GM12878 (cell line): Measurements from ENCODE around the gene CRYBA1. TPM values are rescaled to one million over a fixed set of nuclear protein-coding genes. Genes with fewer than 3 reads are reported as not detected.

Experiments
- ATF2 ChIP-seq: IDR thresholded peaks from 2 replicates; pipeline ENCODE4 v1.6.1; 2012; ENCODE audit warnings: low read length, inconsistent platforms
- YBX1 ChIP-seq: fragments of 450-650 bp; IDR thresholded peaks from 2 replicates; pipeline ENCODE4 v1.6.1; 2016; ENCODE audit warnings: antibody characterized with exemption
- polyA plus RNA-seq, 11 experiments: library from polyadenylated mRNA; depleted of rRNA in 4 of 11; unstranded in 6 of 11; stranded (reverse) in 5 of 11; fragments of >200 nt; fragmentation: Nextera tagmentation in 4 of 11; fragmentation: Illumina TruSeq in 1 of 11; extraction: Ambion mirVana in 4 of 11; extraction: Trizol in 1 of 11; gene quantifications; 1 replicate in 1 of 11; 2 replicates in 10 of 11; pipeline versions ENCODE4 v1.2.1 to v1.2.3, GENCODE V29; 2011 to 2016; ENCODE audit warnings: inconsistent platforms in 2 of 11, missing spikeins in 2 of 11, low read depth in 1 of 11
- total RNA-seq, 4 experiments: library from RNA; depleted of rRNA in 3 of 4; stranded (reverse); fragments of >200 nt in 3 of 4; fragmentation: Illumina TruSeq in 1 of 4; extraction: Trizol in 1 of 4; gene quantifications; 2 replicates each; pipeline versions ENCODE4 v1.2.1 to v1.2.3, GENCODE V29; 2013 to 2021
- TF ChIP-seq, protein P1 (sequence below): fragments of 150-350 bp; IDR thresholded peaks from 2 replicates; pipeline ENCODE4 v1.6.1; 2016; ENCODE audit warnings: low read depth, low read length

The CRYBA1 gene
- total and polyA plus RNA-seq, 10 of the 15 experiments (the other 5 are each of a cell fraction or from before 2014, with no cell fraction given): not detected

GRCh38 chr17:29292992-29293889 lies 46.6 kb downstream of the CRYBA1 start (continued):
- TF ChIP-seq ATF2 (no peak), YBX1 (no peak)
- TF ChIP-seq, protein P1, sequence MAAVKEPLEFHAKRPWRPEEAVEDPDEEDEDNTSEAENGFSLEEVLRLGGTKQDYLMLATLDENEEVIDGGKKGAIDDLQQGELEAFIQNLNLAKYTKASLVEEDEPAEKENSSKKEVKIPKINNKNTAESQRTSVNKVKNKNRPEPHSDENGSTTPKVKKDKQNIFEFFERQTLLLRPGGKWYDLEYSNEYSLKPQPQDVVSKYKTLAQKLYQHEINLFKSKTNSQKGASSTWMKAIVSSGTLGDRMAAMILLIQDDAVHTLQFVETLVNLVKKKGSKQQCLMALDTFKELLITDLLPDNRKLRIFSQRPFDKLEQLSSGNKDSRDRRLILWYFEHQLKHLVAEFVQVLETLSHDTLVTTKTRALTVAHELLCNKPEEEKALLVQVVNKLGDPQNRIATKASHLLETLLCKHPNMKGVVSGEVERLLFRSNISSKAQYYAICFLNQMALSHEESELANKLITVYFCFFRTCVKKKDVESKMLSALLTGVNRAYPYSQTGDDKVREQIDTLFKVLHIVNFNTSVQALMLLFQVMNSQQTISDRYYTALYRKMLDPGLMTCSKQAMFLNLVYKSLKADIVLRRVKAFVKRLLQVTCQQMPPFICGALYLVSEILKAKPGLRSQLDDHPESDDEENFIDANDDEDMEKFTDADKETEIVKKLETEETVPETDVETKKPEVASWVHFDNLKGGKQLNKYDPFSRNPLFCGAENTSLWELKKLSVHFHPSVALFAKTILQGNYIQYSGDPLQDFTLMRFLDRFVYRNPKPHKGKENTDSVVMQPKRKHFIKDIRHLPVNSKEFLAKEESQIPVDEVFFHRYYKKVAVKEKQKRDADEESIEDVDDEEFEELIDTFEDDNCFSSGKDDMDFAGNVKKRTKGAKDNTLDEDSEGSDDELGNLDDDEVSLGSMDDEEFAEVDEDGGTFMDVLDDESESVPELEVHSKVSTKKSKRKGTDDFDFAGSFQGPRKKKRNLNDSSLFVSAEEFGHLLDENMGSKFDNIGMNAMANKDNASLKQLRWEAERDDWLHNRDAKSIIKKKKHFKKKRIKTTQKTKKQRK: no peak
